Esophagus squamous epithelium (tissue), 4 donors: Measurements from ENCODE around the gene POLE4.

Experiments used
- POLR2A ChIP-seq, 4 donors: fragments of 450-650 bp; IDR thresholded peaks; one replicate each; pipeline ENCODE4 v1.6.1; 2017; ENCODE audit warnings: antibody characterized with exemption in 4 of 4, mild to moderate bottlenecking in 4 of 4, moderate library complexity in 3 of 4
- TF ChIP-seq, protein P1 (sequence below), 6 experiments: fragments of 450-650 bp in 4 of 6; fragments of 200-600 bp in 2 of 6; sonication (generic) in 2 of 6; IDR thresholded peaks; one replicate each; pipeline ENCODE4 v1.5.1; 2016 to 2019; ENCODE audit warnings: antibody characterized with exemption in 6 of 6, mild to moderate bottlenecking in 4 of 6, moderate library complexity in 4 of 6

DNA sequence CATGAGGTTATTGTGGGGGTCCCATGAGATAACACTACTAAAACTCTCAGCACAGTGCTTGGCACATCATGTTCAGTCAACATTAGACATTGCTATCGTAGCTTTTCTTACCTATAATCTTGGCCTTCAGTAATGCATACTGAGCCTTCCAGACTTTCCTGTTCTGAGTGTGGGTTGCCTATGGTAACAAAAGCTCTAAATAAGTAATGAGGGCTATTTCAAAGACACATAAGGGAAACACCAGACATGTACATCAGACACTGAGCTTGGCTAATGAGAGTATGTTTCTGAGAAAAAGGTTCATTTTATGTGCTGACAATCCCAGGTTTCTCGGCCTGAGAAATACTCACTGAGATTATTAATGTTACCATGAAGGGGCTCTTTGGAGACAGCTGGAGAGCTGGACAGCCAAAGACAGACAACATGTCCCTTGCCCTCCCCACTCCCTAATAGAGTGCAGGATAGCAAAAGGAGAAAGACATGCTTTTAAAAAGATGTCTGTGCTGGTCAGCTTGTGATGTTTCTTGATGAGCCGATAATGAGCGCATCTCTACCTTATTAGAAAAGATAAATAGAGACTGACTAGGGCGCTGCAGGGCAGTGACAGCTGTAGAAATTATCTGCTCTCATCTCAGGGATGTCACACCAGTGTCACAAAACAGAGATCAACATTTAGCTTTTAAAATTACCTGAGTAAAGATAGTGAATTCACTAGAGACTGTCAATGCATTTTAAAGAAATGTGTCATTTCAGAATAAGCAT lies 25.4 kb downstream of the POLE4 start:
- TF ChIP-seq, protein P1, sequence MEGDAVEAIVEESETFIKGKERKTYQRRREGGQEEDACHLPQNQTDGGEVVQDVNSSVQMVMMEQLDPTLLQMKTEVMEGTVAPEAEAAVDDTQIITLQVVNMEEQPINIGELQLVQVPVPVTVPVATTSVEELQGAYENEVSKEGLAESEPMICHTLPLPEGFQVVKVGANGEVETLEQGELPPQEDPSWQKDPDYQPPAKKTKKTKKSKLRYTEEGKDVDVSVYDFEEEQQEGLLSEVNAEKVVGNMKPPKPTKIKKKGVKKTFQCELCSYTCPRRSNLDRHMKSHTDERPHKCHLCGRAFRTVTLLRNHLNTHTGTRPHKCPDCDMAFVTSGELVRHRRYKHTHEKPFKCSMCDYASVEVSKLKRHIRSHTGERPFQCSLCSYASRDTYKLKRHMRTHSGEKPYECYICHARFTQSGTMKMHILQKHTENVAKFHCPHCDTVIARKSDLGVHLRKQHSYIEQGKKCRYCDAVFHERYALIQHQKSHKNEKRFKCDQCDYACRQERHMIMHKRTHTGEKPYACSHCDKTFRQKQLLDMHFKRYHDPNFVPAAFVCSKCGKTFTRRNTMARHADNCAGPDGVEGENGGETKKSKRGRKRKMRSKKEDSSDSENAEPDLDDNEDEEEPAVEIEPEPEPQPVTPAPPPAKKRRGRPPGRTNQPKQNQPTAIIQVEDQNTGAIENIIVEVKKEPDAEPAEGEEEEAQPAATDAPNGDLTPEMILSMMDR (IDR thresholded peaks at IDR 0.05), result no peak
- TF ChIP-seq POLR2A (IDR thresholded peaks at IDR 0.05), result no peak
